Mesenchymal stem cell (in vitro differentiated cells and primary cell): Measurements from ENCODE around the gene RANBP10.

ENCODE experiments used
- DNase-seq: peaks from one replicate; pipeline ENCODE4 v3.0.0-alpha.2; 2013
- H2AFZ ChIP-seq: one replicate; pipeline ENCODE4 v1.6.1; 2013; ENCODE audit warnings: low read depth, mild to moderate bottlenecking, control low read depth, inconsistent platforms, low read length, moderate library complexity
- H2AK5ac ChIP-seq: 2 replicates; pipeline ENCODE4 v1.6.1; 2013; ENCODE audit warnings: low read length, moderate library complexity, mild to moderate bottlenecking, inconsistent platforms; ENCODE audit not compliant: severe bottlenecking
- H2BK120ac ChIP-seq: one replicate; pipeline ENCODE4 v1.6.1; 2013; ENCODE audit warnings: low read depth, mild to moderate bottlenecking, inconsistent platforms, low read length, moderate library complexity
- H2BK12ac ChIP-seq, 2 experiments: one replicate each; pipeline ENCODE4 v1.6.1; 2013; ENCODE audit warnings: inconsistent platforms in 2 of 2, low read length in 2 of 2, mild to moderate bottlenecking in 2 of 2, moderate library complexity in 2 of 2, control low read depth in 1 of 2
- H2BK15ac ChIP-seq: one replicate; pipeline ENCODE4 v1.6.1; 2013; ENCODE audit warnings: mild to moderate bottlenecking, low read depth, inconsistent platforms; ENCODE audit not compliant: poor library complexity, severe bottlenecking
- H2BK5ac ChIP-seq: 2 replicates; pipeline ENCODE4 v1.6.1; 2013; ENCODE audit warnings: low read depth, mild to moderate bottlenecking, low read length, control low read depth, inconsistent platforms; ENCODE audit not compliant: poor library complexity, severe bottlenecking
- H3K14ac ChIP-seq, 2 experiments: one replicate each; pipeline ENCODE4 v1.6.1; 2013; ENCODE audit warnings: inconsistent platforms in 2 of 2, low read length in 2 of 2, control low read depth in 1 of 2, mild to moderate bottlenecking in 1 of 2, moderate library complexity in 1 of 2
- H3K18ac ChIP-seq, 2 experiments: one replicate each; pipeline ENCODE4 v1.6.1; 2013; ENCODE audit warnings: inconsistent platforms in 2 of 2, low read length in 2 of 2, control low read depth in 1 of 2, low read depth in 1 of 2, mild to moderate bottlenecking in 1 of 2
- H3K23ac ChIP-seq, 2 experiments: one replicate each; pipeline ENCODE4 v1.6.1; 2013; ENCODE audit warnings: inconsistent platforms in 2 of 2, low read length in 2 of 2, mild to moderate bottlenecking in 2 of 2, moderate library complexity in 2 of 2, control low read depth in 1 of 2
- H3K27ac ChIP-seq: 2 replicates; pipeline ENCODE4 v1.5.1; 2013; ENCODE audit warnings: mild to moderate bottlenecking, moderate library complexity, low read length, control low read depth, inconsistent platforms; ENCODE audit not compliant: poor library complexity, severe bottlenecking
- H3K27me3 ChIP-seq, 2 experiments: 2 replicates each; pipeline versions ENCODE4 v1.6.1 to v1.7.0; 2013; ENCODE audit warnings: low read length in 2 of 2, mild to moderate bottlenecking in 2 of 2, moderate library complexity in 2 of 2, control low read depth in 1 of 2, inconsistent platforms in 1 of 2; ENCODE audit not compliant: control insufficient read depth in 1 of 2, insufficient read depth in 1 of 2
- H3K36me3 ChIP-seq, 2 experiments: 2 replicates each; pipeline versions ENCODE4 v1.6.1 to v1.7.0; 2013; ENCODE audit warnings: low read length in 2 of 2, control low read depth in 1 of 2, inconsistent platforms in 1 of 2, low read depth in 1 of 2, mild to moderate bottlenecking in 1 of 2; ENCODE audit not compliant: insufficient read depth in 2 of 2, control insufficient read depth in 1 of 2
- H3K4ac ChIP-seq, 2 experiments: one replicate each; pipeline ENCODE4 v1.6.1; 2013; ENCODE audit warnings: inconsistent platforms in 2 of 2, low read length in 2 of 2, mild to moderate bottlenecking in 2 of 2, moderate library complexity in 2 of 2, control low read depth in 1 of 2, low read depth in 1 of 2
- H3K4me1 ChIP-seq: 2 replicates; pipeline ENCODE4 v1.6.1; 2013; ENCODE audit warnings: low read depth, low read length, control low read depth; ENCODE audit not compliant: control insufficient read depth, insufficient read depth
- H3K4me2 ChIP-seq: 2 replicates; pipeline ENCODE4 v1.6.1; 2013; ENCODE audit warnings: low read length, mild to moderate bottlenecking, inconsistent platforms; ENCODE audit not compliant: poor library complexity, severe bottlenecking
- H3K4me3 ChIP-seq, 2 experiments: 2 replicates each; pipeline versions ENCODE4 v1.5.1 to v1.7.0; 2013; ENCODE audit warnings: low read length in 2 of 2, mild to moderate bottlenecking in 2 of 2, control low read depth in 1 of 2, low read depth in 1 of 2; ENCODE audit not compliant: insufficient read depth in 1 of 2
- H3K79me1 ChIP-seq: replicated peaks from 2 replicates; pipeline ENCODE4 v1.6.1; 2013; ENCODE audit warnings: mild to moderate bottlenecking, control low read depth, low read length, inconsistent platforms; ENCODE audit not compliant: poor library complexity, severe bottlenecking
- H3K9ac ChIP-seq: 2 replicates; pipeline ENCODE4 v1.7.0; 2013; ENCODE audit warnings: mild to moderate bottlenecking, low read length, moderate library complexity
- H3K9me3 ChIP-seq: 2 replicates; pipeline ENCODE4 v1.7.0; 2013; ENCODE audit warnings: mild to moderate bottlenecking, low read length; ENCODE audit not compliant: control insufficient read depth
- H4K8ac ChIP-seq: one replicate; pipeline ENCODE4 v1.6.1; 2013; ENCODE audit warnings: inconsistent platforms, mild to moderate bottlenecking, low read length, moderate library complexity
- H4K91ac ChIP-seq: one replicate; pipeline ENCODE4 v1.6.1; 2013; ENCODE audit warnings: mild to moderate bottlenecking, low read length, inconsistent platforms
- WGBS: methylation state at CpG from one replicate; pipeline ENCODE4 v1.1.7; 2013; ENCODE audit warnings: mixed read lengths; 5-methylcytosine and 5-hydroxymethylcytosine counted together

The RANBP10 gene

GRCh38 chr16:67713647-67714273 lies 92.6 kb downstream of the RANBP10 start:
- Histone ChIP-seq H2BK15ac (no peak overlapping the region), H3K4ac (no peak overlapping the region), H3K27me3 (no peaks in the 10 kb centered on the region), H3K23ac (no peak overlapping the region), H3K79me1 (peaks cover 18% of the 10 kb centered on the region), H2BK120ac (no peak overlapping the region), H3K9me3 (no peaks in the 10 kb centered on the region), H2BK12ac (no peak overlapping the region), H3K36me3 (peaks cover 0 to 7% of the 10 kb centered on the region in 2 experiments), H3K4me1 (peaks cover 2% of the 10 kb centered on the region), H2BK5ac (no peak overlapping the region), H3K18ac (no peak overlapping the region), H3K14ac (no peak overlapping the region), H3K4me2 (no peak overlapping the region), H2AFZ (no peak overlapping the region), H3K9ac (no peak overlapping the region), H4K91ac (no peak overlapping the region), H3K4me3 (no peak overlapping the region), H4K8ac (no peak overlapping the region), H3K27ac (no peak overlapping the region), H2AK5ac (no peak overlapping the region)
- 89% methylated on average over 5 of the region's 5 CpGs for WGBS
- DNase-seq = no peak

- Histone ChIP-seq H3K14ac (no peak overlapping the region), H3K4me2 (no peak overlapping the region), H3K4me1 (no peaks in the 10 kb centered on the region), H2AFZ (no peak overlapping the region), H2BK15ac (no peak overlapping the region), H3K36me3 (no peaks in the 10 kb centered on the region), H2BK120ac (no peak overlapping the region), H3K27me3 (no peaks in the 10 kb centered on the region), H3K27ac (no peak overlapping the region), H2BK5ac (no peak overlapping the region), H3K4me3 (no peak overlapping the region), H4K8ac (no peak overlapping the region), H3K9ac (no peak overlapping the region), H3K23ac (no peak overlapping the region), H3K4ac (no peak overlapping the region), H3K9me3 (no peaks in the 10 kb centered on the region), H3K18ac (no peak overlapping the region), H3K79me1 (peaks cover 19% of the 10 kb centered on the region), H2AK5ac (no peak overlapping the region), H4K91ac (no peak overlapping the region), H2BK12ac (no peak overlapping the region)
- DNase-seq = no peak
- 89% methylated on average over 6 of the region's 6 CpGs for WGBS
These were observed 95.8 kb downstream of the RANBP10 start for GRCh38 chr16:67710607-67711006.

GRCh38 chr16:67709050-67709449 lies 97.3 kb downstream of the RANBP10 start:
- no peak overlapping the region for H4K8ac ChIP-seq

GRCh38 chr16:67708368-67708771 lies 98.0 kb downstream of the RANBP10 start:
- 79% methylated on average over 2 of the region's 2 CpGs for WGBS
- Histone ChIP-seq H2BK5ac (no peak overlapping the region), H3K79me1 (peaks cover 19% of the 10 kb centered on the region), H3K18ac (no peak overlapping the region), H2BK15ac (no peak overlapping the region), H3K14ac (no peak overlapping the region), H3K4me2 (no peak overlapping the region), H3K36me3 (peaks cover 0 to 4% of the 10 kb centered on the region in 2 experiments), H3K4me1 (no peaks in the 10 kb centered on the region), H3K23ac (peak overlapping the region in 1 of 2 experiments; percentile 48), H3K9me3 (no peaks in the 10 kb centered on the region), H2AFZ (no peak overlapping the region), H4K8ac (no peak overlapping the region), H3K27ac (no peak overlapping the region), H2BK12ac (no peak overlapping the region), H3K27me3 (no peaks in the 10 kb centered on the region), H3K9ac (no peak overlapping the region), H2AK5ac (no peak overlapping the region), H4K91ac (no peak overlapping the region), H3K4ac (no peak overlapping the region), H2BK120ac (no peak overlapping the region), H3K4me3 (peak overlapping the region in 1 of 2 experiments; percentile 39)
- no peak for DNase-seq

More at GRCh38 chr16:67709050-67709449, 97.3 kb downstream of the RANBP10 start:
- H3K4me3 ChIP-seq = no peak overlapping the region
- H3K9me3 ChIP-seq = no peaks in the 10 kb centered on the region
- no peak overlapping the region for H3K4ac ChIP-seq
- H4K91ac ChIP-seq = no peak overlapping the region
- no peak overlapping the region for H3K9ac ChIP-seq
- peaks cover 22% of the 10 kb centered on the region for H3K79me1 ChIP-seq
- no peaks in the 10 kb centered on the region for H3K4me1 ChIP-seq
- WGBS = 100% methylated on average over 1 of the region's 1 CpG
- H2AK5ac ChIP-seq = no peak overlapping the region
- H3K4me2 ChIP-seq = no peak overlapping the region
- no peak overlapping the region for H3K14ac ChIP-seq
- H2BK120ac ChIP-seq = no peak overlapping the region
- no peak overlapping the region for H2AFZ ChIP-seq
- no peak overlapping the region for H3K27ac ChIP-seq
- DNase-seq = no peak
- H2BK12ac ChIP-seq = no peak overlapping the region
- H3K18ac ChIP-seq = no peak overlapping the region
- no peak overlapping the region for H2BK15ac ChIP-seq
- no peak overlapping the region for H2BK5ac ChIP-seq
- H3K23ac ChIP-seq = no peak overlapping the region
- no peaks in the 10 kb centered on the region for H3K27me3 ChIP-seq
- peaks cover 0 to 4% of the 10 kb centered on the region in 2 experiments for H3K36me3 ChIP-seq
